ENCODE results near the gene PAX8. TPM values are rescaled to one million over a fixed set of nuclear protein-coding genes. Genes with fewer than 3 reads are reported as not detected.

Gene PAX8
- total RNA-seq, 4 donors from 2014 or later: 0.58 to 2.1 (median 1.1) TPM

DNA sequence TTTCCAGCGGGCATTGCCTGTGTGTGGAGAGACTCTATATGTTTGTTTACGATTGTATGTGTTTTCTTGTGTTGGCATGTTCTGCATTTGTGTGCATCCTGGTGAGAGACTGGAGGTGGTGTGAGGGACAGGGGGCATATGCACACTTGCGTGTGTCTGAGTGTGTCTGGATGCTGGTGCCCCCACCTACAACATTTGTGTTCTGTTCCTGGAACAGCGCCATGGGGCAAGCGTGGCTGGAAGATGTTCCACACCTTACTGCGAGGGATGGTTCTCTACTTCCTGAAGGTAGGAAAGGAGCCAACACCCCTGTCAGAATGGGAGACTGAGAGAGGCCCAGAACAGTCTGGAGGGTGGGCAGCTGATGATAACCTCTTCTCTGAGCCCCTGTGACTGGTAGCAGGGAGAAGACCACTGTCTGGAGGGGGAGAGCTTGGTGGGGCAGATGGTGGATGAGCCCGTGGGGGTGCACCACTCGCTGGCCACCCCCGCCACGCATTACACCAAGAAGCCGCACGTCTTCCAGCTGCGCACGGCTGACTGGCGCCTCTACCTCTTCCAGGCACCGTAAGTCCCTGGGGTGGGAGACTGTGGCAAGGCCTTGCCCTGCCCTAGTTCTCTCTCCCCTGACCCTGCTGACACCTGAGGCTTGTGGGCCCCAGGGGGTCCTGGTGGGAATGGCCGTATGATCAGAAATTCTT, 81.2 kb downstream of the PAX8 start:
- Histone ChIP-seq H3K4me3 (no peak overlapping the region), H3K36me3 (no peaks in the 10 kb centered on the region), H3K9me3 (no peaks in the 10 kb centered on the region), H3K27ac (replicated peaks in 1 of 4) (no peak overlapping the region), H3K4me1 (peaks cover 7 to 21% (median 20%) of the 10 kb centered on the region in 4 donors), H3K27me3 (no peaks in the 10 kb centered on the region)
- WGBS: 89% methylated on average over 17 of the region's 17 CpGs
- TF ChIP-seq POLR2A (IDR thresholded peaks at IDR 0.05; ENCODE audit: low read depth) (no peak), POLR2AphosphoS5 (IDR thresholded peaks at IDR 0.05) (no peak), EP300 (IDR thresholded peaks at IDR 0.05) (no peak)
- TF ChIP-seq, protein P1, sequence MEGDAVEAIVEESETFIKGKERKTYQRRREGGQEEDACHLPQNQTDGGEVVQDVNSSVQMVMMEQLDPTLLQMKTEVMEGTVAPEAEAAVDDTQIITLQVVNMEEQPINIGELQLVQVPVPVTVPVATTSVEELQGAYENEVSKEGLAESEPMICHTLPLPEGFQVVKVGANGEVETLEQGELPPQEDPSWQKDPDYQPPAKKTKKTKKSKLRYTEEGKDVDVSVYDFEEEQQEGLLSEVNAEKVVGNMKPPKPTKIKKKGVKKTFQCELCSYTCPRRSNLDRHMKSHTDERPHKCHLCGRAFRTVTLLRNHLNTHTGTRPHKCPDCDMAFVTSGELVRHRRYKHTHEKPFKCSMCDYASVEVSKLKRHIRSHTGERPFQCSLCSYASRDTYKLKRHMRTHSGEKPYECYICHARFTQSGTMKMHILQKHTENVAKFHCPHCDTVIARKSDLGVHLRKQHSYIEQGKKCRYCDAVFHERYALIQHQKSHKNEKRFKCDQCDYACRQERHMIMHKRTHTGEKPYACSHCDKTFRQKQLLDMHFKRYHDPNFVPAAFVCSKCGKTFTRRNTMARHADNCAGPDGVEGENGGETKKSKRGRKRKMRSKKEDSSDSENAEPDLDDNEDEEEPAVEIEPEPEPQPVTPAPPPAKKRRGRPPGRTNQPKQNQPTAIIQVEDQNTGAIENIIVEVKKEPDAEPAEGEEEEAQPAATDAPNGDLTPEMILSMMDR (IDR thresholded peaks at IDR 0.05): no peak
- intact Hi-C loops (cut with DNase I): loop anchor here (2.0 kb wide), 1 partner anchor 57 kb away; no protein-coding TSS in a partner anchor
- no peak for DNase-seq (ENCODE audit: extremely low spot score)

DNA sequence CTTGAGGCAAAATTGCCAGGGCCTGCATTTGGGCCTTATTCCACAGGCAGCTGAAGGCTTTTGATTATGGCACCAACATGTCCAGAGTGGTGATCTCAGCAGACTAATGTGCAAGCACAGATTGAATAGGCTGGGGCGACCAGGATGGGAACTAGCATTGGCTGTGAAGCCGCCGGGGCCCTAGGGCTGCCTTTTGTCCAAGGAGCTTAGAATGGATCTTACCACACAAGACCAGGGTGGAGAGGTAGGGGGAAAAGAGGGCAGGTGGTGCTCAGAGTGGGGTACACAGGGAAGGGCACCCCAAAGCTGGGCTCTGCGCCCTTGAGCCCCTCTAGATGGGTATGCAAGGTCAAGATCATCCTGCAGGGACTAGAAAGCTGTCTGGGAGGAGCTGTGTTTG, 81.9 kb downstream of the PAX8 start:
- TF ChIP-seq, protein P1 (IDR thresholded peaks at IDR 0.05): no peak
- TF ChIP-seq POLR2A (IDR thresholded peaks at IDR 0.05; ENCODE audit: low read depth): no peak
- TF ChIP-seq POLR2AphosphoS5 (IDR thresholded peaks at IDR 0.05): no peak
- no peak for TF ChIP-seq EP300 (IDR thresholded peaks at IDR 0.05)
- Histone ChIP-seq H3K27ac (replicated peaks in 1 of 4) (no peak overlapping the region), H3K4me3 (no peak overlapping the region), H3K4me1 (peaks cover 7 to 21% (median 20%) of the 10 kb centered on the region in 4 donors), H3K9me3 (no peaks in the 10 kb centered on the region), H3K27me3 (no peaks in the 10 kb centered on the region), H3K36me3 (no peaks in the 10 kb centered on the region)
- DNase-seq (ENCODE audit: extremely low spot score): no peak
- intact Hi-C loops (cut with DNase I): loop anchor here (2.0 kb wide), 1 partner anchor 56 kb away; no protein-coding TSS in a partner anchor
- 94% methylated on average over 4 of the region's 4 CpGs for WGBS

DNA sequence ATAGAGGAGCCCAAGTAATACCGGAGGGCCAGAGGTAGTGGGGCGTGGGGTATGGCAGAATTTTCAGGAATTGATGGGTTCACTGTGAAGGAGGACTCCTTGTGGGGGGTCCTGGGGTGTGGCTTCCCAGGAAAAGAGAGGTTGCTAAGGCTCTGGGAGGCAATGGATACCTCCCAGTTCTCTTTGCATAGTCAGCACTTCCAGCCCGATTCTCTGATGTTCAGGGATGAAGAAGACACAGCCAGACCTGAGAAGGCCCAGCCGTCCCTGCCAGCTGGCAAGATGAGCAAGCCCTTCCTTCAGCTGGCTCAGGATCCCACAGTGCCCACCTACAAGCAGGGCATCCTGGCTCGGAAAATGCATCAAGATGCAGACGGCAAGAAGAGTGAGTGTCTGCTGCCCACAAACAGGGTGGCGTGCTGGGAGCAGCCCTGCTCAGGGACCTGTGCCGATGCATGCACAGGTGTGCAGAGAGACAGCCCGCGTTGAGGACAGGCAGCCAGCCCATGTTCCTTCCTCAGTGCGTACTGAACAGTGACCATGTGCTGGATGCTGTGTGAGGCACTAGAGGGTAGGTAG, 82.7 kb downstream of the PAX8 start:
- 89% methylated on average over 9 of the region's 11 CpGs for WGBS
- DNase-seq (ENCODE audit: extremely low spot score): no peak
- H3K27ac ChIP-seq (replicated peaks in 1 of 4): no peak overlapping the region
- no peaks in the 10 kb centered on the region for H3K27me3 ChIP-seq
- no peaks in the 10 kb centered on the region for H3K36me3 ChIP-seq
- H3K9me3 ChIP-seq: no peaks in the 10 kb centered on the region
- no peak for TF ChIP-seq EP300 (IDR thresholded peaks at IDR 0.05)
- TF ChIP-seq, protein P1 (IDR thresholded peaks at IDR 0.05): no peak
- TF ChIP-seq POLR2A (IDR thresholded peaks at IDR 0.05; ENCODE audit: low read depth): no peak
- no peak overlapping the region for H3K4me3 ChIP-seq
- peaks cover 7 to 21% (median 20%) of the 10 kb centered on the region in 4 donors for H3K4me1 ChIP-seq
- intact Hi-C loops (cut with DNase I): loop anchor here (2.0 kb wide), 1 partner anchor 55 kb away; no protein-coding TSS in a partner anchor

DNA sequence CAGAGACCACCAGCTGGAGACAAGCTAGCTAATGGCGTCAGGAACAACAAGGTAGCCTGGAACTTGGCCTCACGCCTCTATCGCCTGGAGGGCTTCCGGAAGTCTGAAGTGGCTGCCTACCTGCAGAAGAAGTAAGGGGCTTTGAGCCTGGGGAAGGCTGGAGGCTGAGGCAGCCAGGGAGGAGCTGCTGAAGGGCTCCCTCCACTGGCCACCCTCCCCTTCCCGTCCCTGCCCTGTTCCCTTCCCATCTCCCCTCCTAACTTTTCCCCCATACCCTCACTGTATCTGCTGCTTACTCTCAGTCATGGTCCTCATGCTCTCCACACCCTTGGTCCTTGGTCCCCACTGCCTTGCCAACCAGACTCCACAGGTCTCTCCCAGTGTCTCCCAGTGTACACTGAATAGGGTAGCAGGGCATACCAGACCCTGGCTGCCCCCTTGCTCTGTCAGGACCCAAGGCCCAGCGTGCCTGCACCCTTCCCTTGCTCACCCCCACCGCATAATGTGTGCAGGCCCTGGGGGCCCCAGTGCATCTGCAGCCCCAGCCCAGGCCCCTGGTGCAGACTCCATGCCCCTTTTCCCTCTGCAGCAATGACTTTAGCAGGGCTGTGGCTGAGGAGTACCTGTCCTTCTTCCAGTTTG, 86.1 kb downstream of the PAX8 start:
- DNase-seq (ENCODE audit: extremely low spot score): no peak
- no peaks in the 10 kb centered on the region for H3K36me3 ChIP-seq
- 87% methylated on average over 7 of the region's 7 CpGs for WGBS
- intact Hi-C loops (cut with DNase I): no loop called here
- no peak for TF ChIP-seq EP300 (IDR thresholded peaks at IDR 0.05)
- no peak for TF ChIP-seq POLR2A (IDR thresholded peaks at IDR 0.05; ENCODE audit: low read depth)
- TF ChIP-seq POLR2AphosphoS5 (IDR thresholded peaks at IDR 0.05): no peak
- TF ChIP-seq, protein P1 (IDR thresholded peaks at IDR 0.05): no peak
- no peaks in the 10 kb centered on the region for H3K27me3 ChIP-seq
- no peaks in the 10 kb centered on the region for H3K4me1 ChIP-seq
- no peak overlapping the region for H3K4me3 ChIP-seq
- H3K9me3 ChIP-seq: no peaks in the 10 kb centered on the region
- no peak overlapping the region for H3K27ac ChIP-seq (replicated peaks in 1 of 4)
